ENCODE data around the gene SDF4.

DNA sequence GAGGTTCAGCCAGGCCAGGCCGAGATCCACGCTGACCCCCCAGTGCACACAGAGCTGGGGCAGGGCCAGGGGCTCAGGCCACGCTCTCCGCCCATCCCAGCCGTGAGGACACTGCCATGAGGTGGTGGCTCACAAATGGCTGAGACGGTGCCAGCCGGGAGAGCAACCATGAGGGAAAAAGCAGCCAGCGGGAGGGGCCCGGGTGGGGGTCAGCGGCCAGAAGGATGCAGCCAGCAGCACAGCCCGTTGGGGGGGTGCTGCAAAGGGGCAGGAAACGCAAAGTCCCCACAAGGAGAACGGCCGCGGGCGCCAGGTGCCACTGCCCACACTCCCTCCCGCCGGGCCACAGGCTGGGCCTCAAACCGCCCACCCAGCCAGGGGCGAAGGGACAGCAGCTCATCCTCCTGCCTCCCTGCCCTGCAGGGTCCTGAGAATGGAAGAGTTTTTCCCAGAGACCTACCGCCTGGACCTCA, 49.8 kb downstream of the SDF4 start:
- TF ChIP-seq CTCF (IDR thresholded peaks at IDR 0.05) (no peak), POLR2A (IDR thresholded peaks at IDR 0.05) (no peak)

Data from lower leg skin (tissue), 3 donors.